PC-3 (cell line): ENCODE measurements around the gene PDE2A. TPM values are rescaled to one million over a fixed set of nuclear protein-coding genes. Genes with fewer than 3 reads are reported as not detected.

Experiments
- ATAC-seq: fragments of 200-7000 bp; cut with Tn5 transposase; 2 replicates; pipeline ENCODE4 v1.9.1; 2020; ENCODE audit warnings: mild to moderate bottlenecking, moderate library complexity
- BruUV-seq: library from RNA; stranded (reverse); fragments of 400-500 nt; replicated peaks from 2 replicates; lab custom pipeline; 2021; lab: Mats Ljungman, UMichigan
- CTCF ChIA-PET: fragments of 300-600 bp; sonication (Branson Sonifier 250); formaldehyde crosslinking; loops from one replicate; lab custom pipeline; 2022; ENCODE audit warnings: antibody characterized with exemption; lab: Charles Lee
- POLR2A ChIA-PET: fragments of 300-600 bp; sonication (Branson Sonifier 250); formaldehyde crosslinking; loops from one replicate; lab custom pipeline; 2022; ENCODE audit warnings: antibody characterized with exemption; ENCODE audit not compliant: unreplicated experiment; lab: Charles Lee
- DNase-seq: peaks from one replicate; pipeline ENCODE4 v3.0.0-alpha.2; 2015
- H2AFZ ChIP-seq: fragments of 300-600 bp; sonication (generic); 2 replicates; pipeline ENCODE4 v1.6.0; 2016; ENCODE audit warnings: antibody characterized with exemption, low read length
- H3F3A ChIP-seq: fragments of 300-600 bp; sonication (generic); one replicate; pipeline ENCODE4 v1.6.0; 2017; ENCODE audit warnings: antibody characterized with exemption, low read length, control low read depth, mild to moderate bottlenecking; ENCODE audit not compliant: unreplicated experiment
- H3K27ac ChIP-seq: fragments of 300-600 bp; sonication (generic); 2 replicates; pipeline ENCODE4 v1.5.1; 2016; ENCODE audit warnings: mild to moderate bottlenecking, low read length
- H3K27me3 ChIP-seq: fragments of 300-600 bp; sonication (generic); 2 replicates; pipeline ENCODE4 v1.6.1; 2016; ENCODE audit warnings: low read length, mixed read lengths
- H3K36me3 ChIP-seq: fragments of 300-600 bp; sonication (generic); 2 replicates; pipeline ENCODE4 v1.6.1; 2016; ENCODE audit warnings: low read depth, mixed run types, low read length, mixed read lengths
- H3K4me1 ChIP-seq: fragments of 300-600 bp; sonication (generic); 2 replicates; pipeline ENCODE4 v1.5.1; 2016; ENCODE audit warnings: low read length; ENCODE audit not compliant: insufficient read depth
- H3K4me2 ChIP-seq: fragments of 300-600 bp; sonication (generic); 2 replicates; pipeline ENCODE4 v1.6.0; 2016; ENCODE audit warnings: low read length
- H3K4me3 ChIP-seq: fragments of 300-600 bp; sonication (generic); 2 replicates; pipeline ENCODE4 v1.5.1; 2016; ENCODE audit warnings: mild to moderate bottlenecking, low read length, mixed read lengths
- H3K79me2 ChIP-seq: fragments of 300-600 bp; sonication (generic); 2 replicates; pipeline ENCODE4 v1.6.1; 2017; ENCODE audit warnings: low read length, mixed read lengths
- H3K9ac ChIP-seq: fragments of 300-600 bp; sonication (generic); 2 replicates; pipeline ENCODE4 v1.6.0; 2016; ENCODE audit warnings: mild to moderate bottlenecking, low read length
- H3K9me2 ChIP-seq: fragments of 300-600 bp; sonication (generic); replicated peaks from 2 replicates; pipeline ENCODE4 v1.6.1; 2016; ENCODE audit warnings: mixed run types, low read length, mixed read lengths
- H3K9me3 ChIP-seq: fragments of 300-600 bp; sonication (generic); 2 replicates; pipeline ENCODE4 v1.6.1; 2016; ENCODE audit warnings: low read length, mixed read lengths
- H4K20me1 ChIP-seq: fragments of 300-600 bp; sonication (generic); 2 replicates; pipeline ENCODE4 v1.6.1; 2016; ENCODE audit warnings: low read length, mixed read lengths
- EZH2 ChIP-seq: fragments of 300-600 bp; sonication (generic); IDR thresholded peaks from one replicate; pipeline ENCODE4 v1.6.1; 2017; ENCODE audit warnings: antibody characterized with exemption, mild to moderate bottlenecking, low read length; ENCODE audit not compliant: unreplicated experiment
- EZH2phosphoT487 ChIP-seq: fragments of 300-600 bp; sonication (generic); IDR thresholded peaks from 2 replicates; pipeline ENCODE4 v1.6.1; 2018; ENCODE audit warnings: mild to moderate bottlenecking, antibody characterized with exemption, low read length, borderline replicate concordance
- intact Hi-C: fragments of 100-400 bp; cut with micrococcal nuclease; formaldehyde crosslinking; loops from 2 replicates; pipeline ENCODE4 v1.9.0; 2023
- total RNA-seq: library from RNA; depleted of rRNA; stranded (reverse); fragments of >200 nt; gene quantifications from 2 replicates; pipeline ENCODE4 v1.2.3, GENCODE V29; 2014
- TF ChIP-seq, protein P1 (sequence below): fragments of 300-600 bp; sonication (generic); conservative IDR thresholded peaks from 2 replicates; pipeline ENCODE4 v1.5.1; 2017; ENCODE audit warnings: antibody characterized with exemption, low read depth, mild to moderate bottlenecking, low read length

Gene PDE2A
- total RNA-seq, 1 experiment from 2014 or later, result 2.6 TPM

DNA sequence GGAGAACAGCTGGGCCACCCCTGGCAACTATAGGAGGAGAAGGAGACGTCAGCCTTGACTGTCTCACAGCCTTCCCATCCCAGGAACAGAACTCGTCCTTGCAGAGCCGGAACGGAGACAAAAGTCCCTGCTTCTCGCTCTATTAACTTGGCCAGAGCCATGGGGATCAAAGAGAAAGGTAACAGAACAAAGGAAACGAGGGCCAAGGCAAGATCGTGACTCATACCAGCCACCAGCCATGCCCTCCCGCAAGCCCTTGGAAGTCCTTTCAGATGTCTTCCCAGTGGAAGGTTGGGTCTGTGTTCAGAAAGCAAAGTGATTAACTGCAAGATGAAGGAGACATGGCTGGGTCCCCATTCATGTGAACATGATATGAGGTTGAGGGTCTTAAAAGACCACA, 64.7 kb downstream of the PDE2A start:
- DNase-seq, result peak; percentile 10
- BruUV-seq, result no TSS peak

DNA sequence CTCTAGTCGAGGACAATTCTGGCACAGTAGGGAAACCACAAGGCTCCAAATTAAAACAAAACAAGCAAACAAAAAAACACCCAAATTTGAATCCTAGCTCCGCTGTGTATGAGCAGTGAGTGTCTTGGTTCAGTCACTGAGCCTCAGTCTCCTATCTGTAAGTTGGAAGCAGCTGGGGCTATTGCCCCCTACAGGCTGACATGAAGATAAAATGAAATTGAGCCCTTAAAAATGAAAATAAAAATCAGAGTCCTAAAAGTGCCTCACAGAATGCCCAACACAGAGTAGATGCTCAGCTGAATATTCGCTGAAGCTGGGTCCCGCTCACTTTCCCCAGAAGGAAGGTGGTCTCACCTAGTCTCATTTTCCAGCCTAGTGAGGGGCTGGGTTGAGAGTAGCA, 65.2 kb downstream of the PDE2A start:
- Histone ChIP-seq H3K27ac (no peak overlapping the region), H3K36me3 (no peaks in the 10 kb centered on the region), H3K9me2 (no peaks in the 10 kb centered on the region), H3K27me3 (peaks cover 13% of the 10 kb centered on the region; the same call in 1 of the 2 replicates), H2AFZ (no peak overlapping the region), H3K9me3 (no peaks in the 10 kb centered on the region), H3K4me1 (no peaks in the 10 kb centered on the region), H3K4me2 (no peak overlapping the region), H3F3A (no peaks in the 10 kb centered on the region), H3K4me3 (no peak overlapping the region), H4K20me1 (no peaks in the 10 kb centered on the region), H3K9ac (no peak overlapping the region), H3K79me2 (no peaks in the 10 kb centered on the region)
- TF ChIP-seq EZH2phosphoT487 (no peak), EZH2 (no peak)
- TF ChIP-seq, protein P1, sequence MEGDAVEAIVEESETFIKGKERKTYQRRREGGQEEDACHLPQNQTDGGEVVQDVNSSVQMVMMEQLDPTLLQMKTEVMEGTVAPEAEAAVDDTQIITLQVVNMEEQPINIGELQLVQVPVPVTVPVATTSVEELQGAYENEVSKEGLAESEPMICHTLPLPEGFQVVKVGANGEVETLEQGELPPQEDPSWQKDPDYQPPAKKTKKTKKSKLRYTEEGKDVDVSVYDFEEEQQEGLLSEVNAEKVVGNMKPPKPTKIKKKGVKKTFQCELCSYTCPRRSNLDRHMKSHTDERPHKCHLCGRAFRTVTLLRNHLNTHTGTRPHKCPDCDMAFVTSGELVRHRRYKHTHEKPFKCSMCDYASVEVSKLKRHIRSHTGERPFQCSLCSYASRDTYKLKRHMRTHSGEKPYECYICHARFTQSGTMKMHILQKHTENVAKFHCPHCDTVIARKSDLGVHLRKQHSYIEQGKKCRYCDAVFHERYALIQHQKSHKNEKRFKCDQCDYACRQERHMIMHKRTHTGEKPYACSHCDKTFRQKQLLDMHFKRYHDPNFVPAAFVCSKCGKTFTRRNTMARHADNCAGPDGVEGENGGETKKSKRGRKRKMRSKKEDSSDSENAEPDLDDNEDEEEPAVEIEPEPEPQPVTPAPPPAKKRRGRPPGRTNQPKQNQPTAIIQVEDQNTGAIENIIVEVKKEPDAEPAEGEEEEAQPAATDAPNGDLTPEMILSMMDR, result peak; percentile 75
- no TSS peak for BruUV-seq
- intact Hi-C loops, result no loop called here
- ChIA-PET CTCF (interaction anchor here (0.7 kb wide), 2 partner anchors 10 to 1183 kb away, joined by 3 to 4 read pairs; no protein-coding TSS in a partner anchor), POLR2A (no interaction called here)
- DNase-seq, result peak; percentile 23
- no peak for ATAC-seq

More for the DNA sequence above, 64.7 kb downstream of the PDE2A start:
- no peak overlapping the region for H3K27ac ChIP-seq
- no peaks in the 10 kb centered on the region for H3K4me1 ChIP-seq
- ATAC-seq, result no peak
- H3K36me3 ChIP-seq, result no peaks in the 10 kb centered on the region
- no peaks in the 10 kb centered on the region for H3K9me2 ChIP-seq
- POLR2A ChIA-PET, result no interaction called here
- TF ChIP-seq EZH2phosphoT487 (no peak), EZH2 (no peak)
- TF ChIP-seq, protein P1, result no peak
- H2AFZ ChIP-seq, result no peak overlapping the region
- H3K9me3 ChIP-seq, result no peaks in the 10 kb centered on the region
- peaks cover 17% of the 10 kb centered on the region; the same call in 1 of the 2 replicates for H3K27me3 ChIP-seq
- intact Hi-C loops, result no loop called here
- no peaks in the 10 kb centered on the region for H4K20me1 ChIP-seq
- no peak overlapping the region for H3K4me3 ChIP-seq
- no peak overlapping the region for H3K9ac ChIP-seq
- no peaks in the 10 kb centered on the region for H3K79me2 ChIP-seq
- H3F3A ChIP-seq, result no peaks in the 10 kb centered on the region
- no peak overlapping the region for H3K4me2 ChIP-seq
- CTCF ChIA-PET, result interaction anchor here (0.7 kb wide), 2 partner anchors 10 to 1183 kb away, joined by 3 to 4 read pairs; no protein-coding TSS in a partner anchor

DNA sequence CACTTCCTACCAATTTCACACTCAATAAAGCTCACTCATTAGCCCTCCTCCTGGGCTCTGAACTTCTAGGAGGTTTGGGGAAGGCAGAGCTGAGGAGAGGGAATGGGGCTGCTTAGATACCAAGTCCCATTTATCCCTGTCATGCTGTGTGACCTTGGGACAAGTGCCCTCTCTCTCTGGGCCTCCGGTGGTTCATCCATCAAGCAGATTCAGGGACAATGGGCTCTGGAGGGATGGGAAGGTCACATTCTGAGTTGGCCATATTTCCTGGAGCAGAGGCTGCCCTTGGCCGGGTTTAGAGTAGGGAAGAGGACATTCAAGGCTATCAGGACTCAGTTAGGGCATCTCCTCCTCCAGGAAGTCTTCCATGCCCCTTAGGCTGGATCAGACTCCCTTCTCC, 66.7 kb downstream of the PDE2A start:
- Histone ChIP-seq H3K4me2 (no peak overlapping the region), H4K20me1 (no peaks in the 10 kb centered on the region), H3K9me2 (no peaks in the 10 kb centered on the region), H3K79me2 (no peaks in the 10 kb centered on the region), H3K9ac (no peak overlapping the region), H3K9me3 (no peaks in the 10 kb centered on the region), H3K27me3 (no peaks in the 10 kb centered on the region; the same call in 1 of the 2 replicates), H3F3A (no peaks in the 10 kb centered on the region), H2AFZ (no peak overlapping the region), H3K4me3 (no peak overlapping the region), H3K4me1 (no peaks in the 10 kb centered on the region), H3K36me3 (no peaks in the 10 kb centered on the region), H3K27ac (no peak overlapping the region)
- no TSS peak for BruUV-seq
- ChIA-PET POLR2A (interaction anchor here (0.6 kb wide), 1 partner anchor 578 kb away, joined by 4 read pairs; no protein-coding TSS in a partner anchor), CTCF (no interaction called here)
- intact Hi-C loops, result no loop called here
- ATAC-seq, result no peak
- TF ChIP-seq EZH2 (no peak), EZH2phosphoT487 (no peak)
- TF ChIP-seq, protein P1, result no peak
- no peak for DNase-seq
